Measurements from ENCODE around the gene EIF4A3.

- no peak for TF ChIP-seq POLR2AphosphoS5 (IDR thresholded peaks at IDR 0.05; ENCODE audit: low read depth, low read length)
- TF ChIP-seq REST (IDR thresholded peaks at IDR 0.05; ENCODE audit: insufficient read depth in 1 of 2, low read depth in 2 of 2, low read length in 1 of 2): no peak
- no peak for TF ChIP-seq CTCF (IDR thresholded peaks at IDR 0.05)
- no peak for TF ChIP-seq TCF7L2 (IDR thresholded peaks at IDR 0.05; ENCODE audit: low read depth, low read length)
- TF ChIP-seq SIN3A (IDR thresholded peaks at IDR 0.05; ENCODE audit: borderline replicate concordance, insufficient read depth, low read depth, low read length): no peak
Measured at GRCh38 chr17:80112471-80113032, 34.4 kb downstream of the EIF4A3 start.

All from Panc1 (cell line).